Cardiac septum (tissue), 1 donor: ENCODE results near the gene DENND1A. TPM values are rescaled to one million over a fixed set of nuclear protein-coding genes. Genes with fewer than 3 reads are reported as not detected.

Experiments
- DNase-seq: peaks from one replicate; pipeline ENCODE4 v3.0.0-alpha.2; 2020; ENCODE audit warnings: low spot score
- intact Hi-C: fragments of 100-400 bp; cut with DNase I; formaldehyde crosslinking; loops from one replicate; pipeline ENCODE4 v1.14.0; 2022
- total RNA-seq: library from RNA; stranded (reverse); fragmentation: NEBNext Ultra II Directional; extraction: Animal tissue kit (Norgen Biotek cat#: 25700); gene quantifications from one replicate; pipeline ENCODE4 v1.2.1, GENCODE V29; 2021
- donor health status: DM: no; HTN: no; CAD: no.

The DENND1A gene
- total RNA-seq, 1 donor from 2014 or later: 16.0 TPM

DNA sequence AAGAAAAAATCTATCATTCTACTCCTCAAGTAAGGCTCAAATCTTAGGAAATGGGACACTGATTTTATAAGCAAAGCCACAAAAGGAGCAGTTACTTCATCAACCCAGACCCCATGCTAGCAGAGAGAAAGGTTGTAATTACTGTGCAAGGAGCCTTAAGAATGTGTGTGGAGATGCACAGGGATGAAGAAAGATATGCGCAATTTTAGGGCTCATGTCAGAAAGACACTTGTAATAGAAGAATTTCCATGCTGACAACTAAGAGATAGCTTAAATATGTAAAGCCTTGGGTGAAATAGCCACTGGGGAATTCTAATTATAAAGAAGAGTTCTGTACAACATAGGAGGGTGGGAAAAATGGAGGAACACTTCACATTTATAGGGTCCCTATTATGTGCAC lies 432.1 kb downstream of the DENND1A start:
- no peak for DNase-seq
- intact Hi-C loops: no loop called here

DNA sequence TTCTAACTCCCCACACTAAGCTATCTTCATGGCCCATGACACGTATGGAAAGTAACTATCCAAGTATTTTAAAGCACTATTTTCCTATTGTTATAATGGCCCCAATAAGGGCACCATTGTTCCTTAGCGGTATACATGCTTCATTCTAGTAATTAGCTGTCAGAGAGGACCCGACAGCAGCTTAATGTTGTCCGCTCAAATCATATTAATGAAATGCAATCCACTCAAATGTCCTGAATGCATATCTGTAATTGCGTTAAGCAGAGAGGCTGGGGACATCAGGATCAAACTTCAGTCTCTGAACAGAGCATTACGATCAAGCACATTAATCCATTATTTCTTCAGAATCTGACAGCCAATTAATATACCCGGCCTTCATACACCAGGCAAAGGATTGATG lies 434.2 kb downstream of the DENND1A start:
- intact Hi-C loops: no loop called here
- DNase-seq: no peak

GRCh38 chr9:123493627-123494026 lies 436.3 kb downstream of the DENND1A start:
- DNase-seq: no peak
- intact Hi-C loops: no loop called here

- intact Hi-C loops: no loop called here
- no peak for DNase-seq
These were observed 439.2 kb downstream of the DENND1A start for GRCh38 chr9:123490688-123491087.

DNA sequence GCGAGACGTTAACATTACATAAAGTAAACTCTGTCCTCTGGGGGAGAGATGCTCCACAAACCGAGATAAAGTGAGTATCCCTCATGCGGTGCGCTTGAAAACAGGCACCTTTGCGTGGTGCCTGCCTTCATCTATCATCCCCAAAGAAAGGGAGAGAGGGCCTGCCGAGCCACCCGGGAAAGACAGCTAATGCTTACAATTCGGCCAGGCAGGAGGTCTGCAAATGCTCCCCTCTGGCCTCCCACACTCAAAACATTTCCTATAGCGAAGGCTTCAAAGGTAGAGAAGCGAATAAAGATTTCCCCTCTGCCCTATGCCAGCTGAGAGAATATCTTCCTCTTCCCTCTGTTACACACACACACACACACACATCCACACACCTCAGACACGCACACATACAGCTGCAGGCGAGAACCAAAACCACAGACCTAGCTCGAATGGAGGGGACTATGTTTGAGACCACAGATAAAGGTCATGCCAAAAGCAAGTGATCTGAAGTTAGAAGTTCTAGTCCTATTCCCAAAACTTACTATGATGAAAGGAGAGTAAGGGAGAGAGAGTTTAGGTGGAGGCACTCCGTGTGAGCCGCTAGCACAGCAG lies 441.1 kb downstream of the DENND1A start:
- no peak for DNase-seq
- intact Hi-C loops: no loop called here

- no peak for DNase-seq
- intact Hi-C loops: no loop called here
These were observed 441.9 kb downstream of the DENND1A start for GRCh38 chr9:123487944-123488548.

DNA sequence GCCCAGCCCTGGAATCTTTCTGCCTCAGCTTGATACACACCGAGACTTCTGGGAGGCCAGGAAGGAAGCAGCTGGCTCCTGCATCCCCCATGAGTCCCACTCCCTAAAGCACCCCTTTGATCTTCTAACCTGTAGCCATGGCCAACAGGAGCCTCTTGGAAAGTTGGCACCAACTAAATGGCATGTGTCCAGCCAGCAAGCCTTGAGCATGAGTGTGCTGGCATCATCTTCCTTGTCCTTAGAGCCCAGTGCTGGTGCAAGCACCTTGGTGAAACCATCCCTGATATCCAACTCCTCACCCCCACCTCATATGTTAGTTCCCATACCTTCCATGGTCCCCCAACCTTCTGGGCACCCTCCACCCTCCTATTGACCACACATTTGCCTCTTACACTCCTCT lies 443.5 kb downstream of the DENND1A start:
- no peak for DNase-seq
- intact Hi-C loops: no loop called here

GRCh38 chr9:123485216-123485615 lies 444.7 kb downstream of the DENND1A start:
- DNase-seq: no peak
- intact Hi-C loops: no loop called here

- intact Hi-C loops: no loop called here
- DNase-seq: no peak
These were observed 445.8 kb downstream of the DENND1A start for GRCh38 chr9:123484130-123484529.

GRCh38 chr9:123483191-123483803 lies 446.6 kb downstream of the DENND1A start:
- intact Hi-C loops: no loop called here
- no peak for DNase-seq

DNA sequence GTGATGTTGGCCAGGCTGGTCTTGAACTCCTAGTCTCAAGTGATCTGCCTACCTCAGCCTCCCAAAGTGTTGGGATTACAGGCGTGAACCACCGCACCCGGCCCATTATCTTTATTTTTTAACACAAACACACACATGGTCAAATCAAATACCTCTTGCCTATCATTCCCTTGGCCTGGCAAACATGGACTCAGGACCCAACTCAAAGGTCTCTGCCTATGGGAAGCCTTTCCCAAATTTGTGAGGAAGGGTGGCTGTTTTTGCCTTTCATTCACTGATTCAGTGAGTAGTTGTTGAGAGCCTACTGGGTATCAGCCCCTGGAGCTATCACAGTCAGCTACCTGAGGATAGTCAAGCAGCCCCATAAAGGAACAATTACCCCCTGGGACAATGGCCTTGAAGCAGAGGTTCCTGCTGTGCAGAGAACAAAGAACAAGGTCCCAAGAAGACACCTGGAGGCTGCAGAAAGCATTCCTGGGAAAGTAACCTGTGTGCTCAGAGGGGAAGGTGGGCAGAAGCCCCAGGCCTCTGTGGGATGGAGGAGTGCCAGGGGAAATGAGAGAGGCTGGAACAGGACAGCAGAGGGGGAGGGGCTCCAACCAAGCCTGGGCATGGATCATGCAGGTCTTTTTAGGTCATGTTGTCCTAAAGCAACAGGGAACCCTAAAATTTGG lies 447.5 kb downstream of the DENND1A start:
- DNase-seq: no peak
- intact Hi-C loops: no loop called here

- no peak for DNase-seq
- intact Hi-C loops: no loop called here
These were observed 448.6 kb downstream of the DENND1A start for GRCh38 chr9:123481209-123481865.

GRCh38 chr9:123480791-123481190 lies 449.1 kb downstream of the DENND1A start:
- no peak for DNase-seq
- intact Hi-C loops: no loop called here

DNA sequence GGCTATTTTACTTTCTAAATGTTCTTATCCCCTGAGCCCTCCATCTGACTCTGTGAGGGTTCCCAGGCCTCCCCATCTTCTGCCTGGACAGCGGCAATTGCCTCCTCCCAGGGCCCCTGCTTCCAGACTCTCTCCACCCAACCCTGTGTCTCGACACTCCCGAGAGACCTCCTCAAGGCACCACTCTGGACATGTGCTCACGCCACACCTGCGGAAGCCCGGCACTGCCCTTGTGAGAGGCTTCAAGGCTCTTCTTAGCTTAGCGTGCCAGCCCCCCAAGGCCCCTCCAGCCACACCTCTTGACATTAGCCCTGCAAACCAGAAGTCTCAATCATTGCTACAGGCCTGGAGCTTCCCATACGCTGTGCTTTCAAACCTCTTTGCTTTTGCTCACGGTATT lies 449.8 kb downstream of the DENND1A start:
- intact Hi-C loops: no loop called here
- DNase-seq: no peak

GRCh38 chr9:123478967-123479602 lies 450.8 kb downstream of the DENND1A start:
- intact Hi-C loops: no loop called here
- no peak for DNase-seq

- intact Hi-C loops: no loop called here
- no peak for DNase-seq
These were observed 451.8 kb downstream of the DENND1A start for GRCh38 chr9:123478160-123478559.

- intact Hi-C loops: no loop called here
- no peak for DNase-seq
These were observed 454.5 kb downstream of the DENND1A start for GRCh38 chr9:123475407-123475806.

GRCh38 chr9:123472862-123473614 lies 456.9 kb downstream of the DENND1A start:
- no peak for DNase-seq
- intact Hi-C loops: no loop called here
